K562 (cell line): ENCODE results near the gene TIMM44. TPM values are rescaled to one million over a fixed set of nuclear protein-coding genes. Genes with fewer than 3 reads are reported as not detected.

Experiments used
- ATAC-seq: fragments of 200-7000 bp; cut with Tn5 transposase; 3 replicates; pipeline ENCODE4 v1.9.1; 2020; ENCODE audit warnings: moderate library complexity
- BruUV-seq: library from RNA; stranded (reverse); fragments of 400-500 nt; replicated peaks from 2 replicates; lab custom pipeline; 2021; lab: Mats Ljungman, UMichigan
- CTCF ChIA-PET: fragments of 300-600 bp; formaldehyde crosslinking; extraction: SDS; loops from one replicate; lab custom pipeline; 2021; ENCODE audit warnings: low intra/inter-chr PET ratio; lab: Yijun Ruan, JAX
- POLR2A ChIA-PET: fragments of 300-600, 350-650 bp; sonication (Branson Sonifier 250); formaldehyde crosslinking; extraction: SDS; loops from one replicate; lab custom pipeline; 2021; ENCODE audit warnings: antibody characterized with exemption, inconsistent platforms; lab: Yijun Ruan, JAX
- DNase-seq, 4 experiments: peaks; one replicate each; pipeline versions ENCODE4 v3.0.0 to v3.0.0-alpha.2; 2011 to 2018; ENCODE audit warnings: low spot score in 3 of 4, mixed read lengths in 3 of 4; ENCODE audit errors: extremely low read depth in 1 of 4
- FAIRE-seq: peaks from 2 replicates; lab custom pipeline; 2011; peaks lifted over from hg19 to GRCh38; lab: Jason Lieb, UNC
- H2AFZ ChIP-seq: 2 replicates; pipeline ENCODE4 v1.6.0; 2011; ENCODE audit warnings: low read depth, low read length, control low read depth, inconsistent platforms
- H3K27ac ChIP-seq: fragments of 200-600 bp; 3 replicates; pipeline ENCODE4 v1.8.0; 2011; ENCODE audit warnings: low read depth, mild to moderate bottlenecking, control low read depth, inconsistent platforms, low read length, moderate library complexity, mixed read lengths; ENCODE audit errors: extremely low read depth
- H3K27me3 ChIP-seq, 2 experiments: fragments of 300-600 bp in 1 of 2; 2 replicates in 1 of 2; 3 replicates in 1 of 2; pipeline versions ENCODE4 v1.6.0 to v1.8.0; 2011; ENCODE audit warnings: inconsistent platforms in 2 of 2, low read length in 2 of 2, mild to moderate bottlenecking in 1 of 2, mixed read lengths in 1 of 2, moderate library complexity in 1 of 2; ENCODE audit not compliant: control insufficient read depth in 2 of 2, insufficient read depth in 2 of 2
- H3K36me3 ChIP-seq: fragments of 300-600 bp; 3 replicates; pipeline ENCODE4 v1.8.0; 2011; ENCODE audit warnings: mild to moderate bottlenecking, low read length, inconsistent platforms; ENCODE audit not compliant: control insufficient read depth, insufficient read depth
- H3K4me1 ChIP-seq, 2 experiments: fragments of 200-600 bp in 1 of 2; replicated peaks in 1 of 2; 2 replicates in 1 of 2; 3 replicates in 1 of 2; pipeline versions ENCODE4 v1.5.1 to v1.8.0; 2011; ENCODE audit warnings: inconsistent platforms in 2 of 2, low read length in 2 of 2, mild to moderate bottlenecking in 1 of 2, mixed read lengths in 1 of 2, moderate library complexity in 1 of 2; ENCODE audit not compliant: control insufficient read depth in 2 of 2, insufficient read depth in 2 of 2
- H3K4me2 ChIP-seq: 2 replicates; pipeline ENCODE4 v1.6.1; 2011; ENCODE audit warnings: low read length, control low read depth, inconsistent platforms, mixed read lengths; ENCODE audit not compliant: insufficient read depth
- H3K4me3 ChIP-seq: fragments of 200-600 bp; sonication (generic), shearing (Covaris generic); 2 replicates; pipeline ENCODE4 v1.5.1; 2016; ENCODE audit warnings: control low read depth, inconsistent platforms
- H3K79me2 ChIP-seq: fragments of 200-600 bp; 3 replicates; pipeline ENCODE4 v1.8.0; 2011; ENCODE audit warnings: low read length, inconsistent platforms; ENCODE audit not compliant: control insufficient read depth, insufficient read depth
- H3K9ac ChIP-seq, 2 experiments: 2 replicates each; pipeline versions ENCODE4 v1.6.0 to v1.6.1; 2011; ENCODE audit warnings: low read depth in 2 of 2, low read length in 2 of 2, control low read depth in 1 of 2, inconsistent platforms in 1 of 2, mild to moderate bottlenecking in 1 of 2, mixed read lengths in 1 of 2; ENCODE audit not compliant: insufficient read depth in 1 of 2
- H3K9me1 ChIP-seq: one replicate; pipeline ENCODE4 v1.6.0; 2011; ENCODE audit warnings: inconsistent platforms, mild to moderate bottlenecking, low read length, moderate library complexity; ENCODE audit not compliant: control insufficient read depth, insufficient read depth
- H3K9me3 ChIP-seq: replicated peaks from 2 replicates; pipeline ENCODE4 v1.5.1; 2011; ENCODE audit warnings: low read depth, low read length, inconsistent platforms; ENCODE audit not compliant: control insufficient read depth, insufficient read depth
- H4K20me1 ChIP-seq: replicated peaks from 2 replicates; pipeline ENCODE4 v1.6.1; 2011; ENCODE audit warnings: low read length, inconsistent platforms, mixed read lengths; ENCODE audit not compliant: control insufficient read depth, insufficient read depth
- ATF1 ChIP-seq, 2 experiments: fragments of 450-650 bp in 1 of 2; IDR thresholded peaks; 2 replicates each; pipeline ENCODE4 v1.6.1; 2016; ENCODE audit warnings: missing compliant biosample characterization in 1 of 2, missing genetic modification characterization in 1 of 2
- CBX2 ChIP-seq: fragments of 200-600 bp; sonication (generic); IDR thresholded peaks from one replicate; pipeline ENCODE4 v1.6.1; 2012; ENCODE audit warnings: mild to moderate bottlenecking, low read length, inconsistent platforms; ENCODE audit not compliant: insufficient read depth, poor library complexity, severe bottlenecking
- FOXM1 ChIP-seq, 2 experiments: fragments of 450-650 bp in 1 of 2; sonication (generic) in 1 of 2; formaldehyde crosslinking in 1 of 2; IDR thresholded peaks; 2 replicates each; pipeline versions ENCODE4 v1.6.1 to v1.9.0; 2017 to 2022; ENCODE audit warnings: low read depth in 2 of 2, mild to moderate bottlenecking in 2 of 2, missing genetic modification reagents in 1 of 2, moderate library complexity in 1 of 2
- RCOR1 ChIP-seq, 2 experiments: IDR thresholded peaks; 2 replicates each; pipeline ENCODE4 v1.6.1; 2012; ENCODE audit warnings: low read depth in 2 of 2, low read length in 2 of 2, borderline replicate concordance in 1 of 2, improper control_type of control experiment in 1 of 2
- SMARCA4 ChIP-seq: fragments of 450-650 bp; IDR thresholded peaks from 2 replicates; pipeline ENCODE4 v1.6.1; 2016
- TFAM ChIP-seq: fragments of 250-450 bp; sonication (Bioruptor Pico); conservative IDR thresholded peaks from 2 replicates; pipeline ENCODE4 v1.5.0; 2021; ENCODE audit warnings: mild to moderate bottlenecking, moderate library complexity
- ZNF316 ChIP-seq: fragments of 450-650 bp; IDR thresholded peaks from 2 replicates; pipeline ENCODE4 v1.6.1; 2016
- ZNF384 ChIP-seq: IDR thresholded peaks from 2 replicates; pipeline ENCODE4 v1.6.1; 2012; ENCODE audit warnings: low read depth, low read length, improper control_type of control experiment
- ZNF717 ChIP-seq: fragments of 250-450 bp; sonication (Bioruptor Pico); IDR thresholded peaks from 2 replicates; pipeline ENCODE4 v1.5.0; 2021
- WGBS: fragments of 100-300 bp; shearing (Covaris generic); methylation state at CpG from one replicate; pipeline ENCODE4 v1.1.6; 2016; ENCODE audit warnings: low coverage, mixed read lengths; ENCODE audit not compliant: insufficient coverage; ENCODE audit errors: missing lambda C conversion rate; 5-methylcytosine and 5-hydroxymethylcytosine counted together
- in situ Hi-C: fragments of 300-500 bp; cut with MboI; formaldehyde crosslinking; loops from 4 replicates; pipeline ENCODE4 v1.15.0; 2018; ENCODE audit warnings: inconsistent platforms, mixed read lengths
- intact Hi-C: fragments of 100-400 bp; cut with micrococcal nuclease; formaldehyde crosslinking; loops from 2 replicates; pipeline ENCODE4 v1.14.2; 2022
- polyA plus RNA-seq, 8 experiments: library from polyadenylated mRNA; depleted of rRNA in 4 of 8; stranded (reverse) in 5 of 8; unstranded in 3 of 8; fragments of >200 nt; fragmentation: Nextera tagmentation in 2 of 8; fragmentation: Illumina TruSeq in 1 of 8; extraction: Ambion mirVana in 2 of 8; extraction: Trizol in 1 of 8; gene quantifications; 2 replicates each; pipeline versions ENCODE4 v1.2.1 to v1.2.3, GENCODE V29; 2011 to 2014; ENCODE audit warnings: inconsistent platforms in 1 of 8, missing spikeins in 1 of 8
- total RNA-seq, 7 experiments: library from RNA; depleted of rRNA in 6 of 7; stranded (reverse); fragments of >200 nt in 6 of 7; fragmentation: Illumina TruSeq in 2 of 7; extraction: Trizol in 2 of 7; gene quantifications; 2 replicates each; pipeline versions ENCODE4 v1.2.1 to v1.2.3, GENCODE V29; 2011 to 2021; ENCODE audit warnings: low replicate concordance in 1 of 7
- TF ChIP-seq, protein P1 (sequence below): fragments of 450-650 bp; IDR thresholded peaks from 2 replicates; pipeline ENCODE4 v1.6.1; 2016; ENCODE audit warnings: low read depth
- TF ChIP-seq, protein P2 (sequence below): fragments of 450-650 bp; IDR thresholded peaks from 2 replicates; pipeline ENCODE4 v1.6.1; 2016

Gene TIMM44
- total and polyA plus RNA-seq, 9 of the 15 experiments (the other 6 are each of a cell fraction or from before 2014, with no cell fraction given) = 10.3 to 231 (median 89.3) TPM

GRCh38 chr19:7981199-7981598, 37.7 kb upstream of the TIMM44 start:
- Histone ChIP-seq H3K27ac (peak overlapping the region; percentile 34; the same call in 2 of the 3 replicates), H3K4me1 (peaks cover 12 to 49% of the 10 kb centered on the region in 2 experiments; a peak in 4 of 5 replicates), H3K27me3 (no peaks in the 10 kb centered on the region), H4K20me1 (peaks cover 30% of the 10 kb centered on the region; the same call in 1 of the 2 replicates), H2AFZ (no peak overlapping the region), H3K4me2 (no peak overlapping the region), H3K9ac (no peak overlapping the region), H3K9me3 (no peaks in the 10 kb centered on the region; the same call in 1 of the 2 replicates), H3K79me2 (peaks cover 56% of the 10 kb centered on the region), H3K36me3 (peaks cover 96% of the 10 kb centered on the region), H3K4me3 (no peak overlapping the region), H3K9me1 (peaks cover 7% of the 10 kb centered on the region)
- in situ Hi-C loops = no loop called here
- intact Hi-C loops = no loop called here
- POLR2A ChIA-PET = interaction anchor here (0.7 to 1.2 kb wide), 3 partner anchors 9 to 24 kb away, joined by 3 to 6 read pairs (median 5); partner anchors contain the start of gene ELAVL1
- 40% methylated on average over 7 of the region's 7 CpGs for WGBS
- peak; percentile 86 for ATAC-seq
- no TSS peak for BruUV-seq
- peak in 1 of 4 experiments; percentile 48 for DNase-seq
- peak; percentile 67 for FAIRE-seq
- CTCF ChIA-PET = no interaction called here
- TF ChIP-seq RCOR1 (IDR thresholded peaks at IDR 0.05; ENCODE audit: borderline replicate concordance in 1 of 2, low read depth in 2 of 2, low read length in 2 of 2) (0 out of 4 replicates have a peak, but pooled peaks of 1 of the 2 experiments have one; percentile 33), SMARCA4 (peak; percentile 72), CBX2 (no peak), ZNF316 (peak; percentile 16; the same call in 1 of the 2 replicates), TFAM (CRISPR knock-in tag) (no peak), ATF1 (CRISPR knock-in tag; IDR thresholded peaks at IDR 0.05) (no peak), ATF1 (tag; IDR thresholded peaks at IDR 0.05) (no peak), ZNF384 (peak; percentile 96), ZNF717 (CRISPR knock-in tag) (no peak), FOXM1 (IDR thresholded peaks at IDR 0.05; ENCODE audit: low read depth) (no peak), FOXM1 (CRISPR knock-in tag; IDR thresholded peaks at IDR 0.05; ENCODE audit: low read depth) (no peak)
- TF ChIP-seq, protein P1, sequence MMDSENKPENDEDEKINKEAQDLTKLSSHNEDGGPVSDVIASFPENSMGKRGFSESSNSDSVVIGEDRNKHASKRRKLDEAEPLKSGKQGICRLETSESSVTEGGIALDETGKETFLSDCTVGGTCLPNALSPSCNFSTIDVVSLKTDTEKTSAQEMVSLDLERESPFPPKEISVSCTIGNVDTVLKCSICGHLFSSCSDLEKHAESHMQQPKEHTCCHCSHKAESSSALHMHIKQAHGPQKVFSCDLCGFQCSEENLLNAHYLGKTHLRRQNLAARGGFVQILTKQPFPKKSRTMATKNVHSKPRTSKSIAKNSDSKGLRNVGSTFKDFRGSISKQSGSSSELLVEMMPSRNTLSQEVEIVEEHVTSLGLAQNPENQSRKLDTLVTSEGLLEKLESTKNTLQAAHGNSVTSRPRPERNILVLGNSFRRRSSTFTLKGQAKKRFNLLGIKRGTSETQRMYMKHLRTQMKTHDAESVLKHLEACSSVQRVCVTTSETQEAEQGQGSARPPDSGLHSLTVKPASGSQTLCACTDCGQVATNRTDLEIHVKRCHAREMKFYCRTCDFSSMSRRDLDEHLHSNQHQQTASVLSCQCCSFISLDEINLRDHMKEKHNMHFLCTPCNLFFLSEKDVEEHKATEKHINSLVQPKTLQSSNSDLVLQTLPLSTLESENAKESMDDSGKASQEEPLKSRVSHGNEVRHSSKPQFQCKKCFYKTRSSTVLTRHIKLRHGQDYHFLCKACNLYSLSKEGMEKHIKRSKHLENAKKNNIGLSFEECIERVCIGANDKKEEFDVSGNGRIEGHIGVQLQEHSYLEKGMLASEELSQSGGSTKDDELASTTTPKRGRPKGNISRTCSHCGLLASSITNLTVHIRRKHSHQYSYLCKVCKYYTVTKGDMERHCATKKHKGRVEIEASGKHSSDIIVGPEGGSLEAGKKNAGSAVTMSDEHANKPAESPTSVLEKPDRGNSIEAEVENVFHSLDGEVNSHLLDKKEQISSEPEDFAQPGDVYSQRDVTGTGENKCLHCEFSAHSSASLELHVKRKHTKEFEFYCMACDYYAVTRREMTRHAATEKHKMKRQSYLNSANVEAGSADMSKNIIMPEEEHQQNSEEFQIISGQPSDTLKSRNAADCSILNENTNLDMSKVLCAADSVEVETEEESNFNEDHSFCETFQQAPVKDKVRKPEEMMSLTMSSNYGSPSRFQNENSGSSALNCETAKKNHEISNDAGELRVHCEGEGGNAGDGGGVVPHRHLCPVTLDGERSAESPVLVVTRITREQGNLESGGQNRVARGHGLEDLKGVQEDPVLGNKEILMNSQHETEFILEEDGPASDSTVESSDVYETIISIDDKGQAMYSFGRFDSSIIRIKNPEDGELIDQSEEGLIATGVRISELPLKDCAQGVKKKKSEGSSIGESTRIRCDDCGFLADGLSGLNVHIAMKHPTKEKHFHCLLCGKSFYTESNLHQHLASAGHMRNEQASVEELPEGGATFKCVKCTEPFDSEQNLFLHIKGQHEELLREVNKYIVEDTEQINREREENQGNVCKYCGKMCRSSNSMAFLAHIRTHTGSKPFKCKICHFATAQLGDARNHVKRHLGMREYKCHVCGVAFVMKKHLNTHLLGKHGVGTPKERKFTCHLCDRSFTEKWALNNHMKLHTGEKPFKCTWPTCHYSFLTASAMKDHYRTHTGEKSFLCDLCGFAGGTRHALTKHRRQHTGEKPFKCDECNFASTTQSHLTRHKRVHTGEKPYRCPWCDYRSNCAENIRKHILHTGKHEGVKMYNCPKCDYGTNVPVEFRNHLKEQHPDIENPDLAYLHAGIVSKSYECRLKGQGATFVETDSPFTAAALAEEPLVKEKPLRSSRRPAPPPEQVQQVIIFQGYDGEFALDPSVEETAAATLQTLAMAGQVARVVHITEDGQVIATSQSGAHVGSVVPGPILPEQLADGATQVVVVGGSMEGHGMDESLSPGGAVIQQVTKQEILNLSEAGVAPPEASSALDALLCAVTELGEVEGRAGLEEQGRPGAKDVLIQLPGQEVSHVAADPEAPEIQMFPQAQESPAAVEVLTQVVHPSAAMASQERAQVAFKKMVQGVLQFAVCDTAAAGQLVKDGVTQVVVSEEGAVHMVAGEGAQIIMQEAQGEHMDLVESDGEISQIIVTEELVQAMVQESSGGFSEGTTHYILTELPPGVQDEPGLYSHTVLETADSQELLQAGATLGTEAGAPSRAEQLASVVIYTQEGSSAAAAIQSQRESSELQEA = no peak
- TF ChIP-seq, protein P2, sequence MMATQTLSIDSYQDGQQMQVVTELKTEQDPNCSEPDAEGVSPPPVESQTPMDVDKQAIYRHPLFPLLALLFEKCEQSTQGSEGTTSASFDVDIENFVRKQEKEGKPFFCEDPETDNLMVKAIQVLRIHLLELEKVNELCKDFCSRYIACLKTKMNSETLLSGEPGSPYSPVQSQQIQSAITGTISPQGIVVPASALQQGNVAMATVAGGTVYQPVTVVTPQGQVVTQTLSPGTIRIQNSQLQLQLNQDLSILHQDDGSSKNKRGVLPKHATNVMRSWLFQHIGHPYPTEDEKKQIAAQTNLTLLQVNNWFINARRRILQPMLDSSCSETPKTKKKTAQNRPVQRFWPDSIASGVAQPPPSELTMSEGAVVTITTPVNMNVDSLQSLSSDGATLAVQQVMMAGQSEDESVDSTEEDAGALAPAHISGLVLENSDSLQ = peak; percentile 17; the same call in 1 of the 2 replicates
